HG02884 (cell line): ENCODE results near the gene CACNA1B.
"Not testable (repeated sequence)": the region's sequence is repeated elsewhere in the genome, so short reads cannot be mapped to it uniquely, and the experiment has no call there.

Experiments
- ATAC-seq: cut with Tn5 transposase; IDR thresholded peaks from one replicate; pipeline ENCODE4 v1.9.1; 2021; ENCODE audit warnings: mild to moderate bottlenecking, moderate library complexity; ENCODE audit not compliant: unreplicated experiment

The CACNA1B gene

GRCh38 chr9:138094028-138094427, 216.4 kb downstream of the CACNA1B start:
- no peak for ATAC-seq

- ATAC-seq, result no peak
These were observed 218.4 kb downstream of the CACNA1B start for GRCh38 chr9:138095813-138096518.

GRCh38 chr9:138096519-138096845, 218.9 kb downstream of the CACNA1B start:
- no peak for ATAC-seq

- no peak for ATAC-seq
These were observed 220.0 kb downstream of the CACNA1B start for GRCh38 chr9:138097501-138097991.

GRCh38 chr9:138098116-138098907, 220.7 kb downstream of the CACNA1B start:
- ATAC-seq, result no peak

- no peak for ATAC-seq
These were observed 221.6 kb downstream of the CACNA1B start for GRCh38 chr9:138098908-138099791.

- no peak for ATAC-seq
These were observed 222.4 kb downstream of the CACNA1B start for GRCh38 chr9:138099803-138100598.

- no peak for ATAC-seq
These were observed 223.2 kb downstream of the CACNA1B start for GRCh38 chr9:138100711-138101350.

GRCh38 chr9:138101444-138102234, 224.1 kb downstream of the CACNA1B start:
- no peak for ATAC-seq

- ATAC-seq, result no peak
These were observed 224.9 kb downstream of the CACNA1B start for GRCh38 chr9:138102246-138103051.

- no peak for ATAC-seq
These were observed 225.7 kb downstream of the CACNA1B start for GRCh38 chr9:138103111-138103848.

- ATAC-seq, result no peak
These were observed 226.2 kb downstream of the CACNA1B start for GRCh38 chr9:138103849-138104206.

- no peak for ATAC-seq
These were observed 226.9 kb downstream of the CACNA1B start for GRCh38 chr9:138104251-138105122.

GRCh38 chr9:138105123-138105415, 227.5 kb downstream of the CACNA1B start:
- no peak for ATAC-seq

GRCh38 chr9:138105561-138106505, 228.3 kb downstream of the CACNA1B start:
- ATAC-seq, result no peak

- not testable (repeated sequence) for ATAC-seq
These were observed 229.5 kb downstream of the CACNA1B start for GRCh38 chr9:138107039-138107438.
